Fibroblast of lung (primary cell): Measurements from ENCODE around the gene LCAT.

ENCODE experiments used
- CTCF ChIP-seq, 2 donors: IDR thresholded peaks in 1 of 2; conservative IDR thresholded peaks in 1 of 2; 1 replicate in 1 of 2; 2 replicates in 1 of 2; pipeline ENCODE4 v1.5.1; 2011 to 2012; ENCODE audit warnings: low read length in 2 of 2, control low read depth in 1 of 2, inconsistent platforms in 1 of 2, low read depth in 1 of 2, mild to moderate bottlenecking in 1 of 2
- EZH2 ChIP-seq: IDR thresholded peaks from 2 replicates; pipeline ENCODE4 v1.5.1; 2012; ENCODE audit warnings: low read length, control low read depth, mild to moderate bottlenecking; ENCODE audit errors: missing control alignments

- TF ChIP-seq CTCF (conservative IDR thresholded peaks at IDR 0.05 in 1 of 2, IDR thresholded peaks at IDR 0.05 in 1 of 2; ENCODE audit: low read depth in 1 of 2, low read length in 2 of 2): no peak
- TF ChIP-seq EZH2: no peak
Observed at GRCh38 chr16:67927131-67927941, 16.6 kb downstream of the LCAT start.
